Measurements from ENCODE around the gene PSMC3IP.

GRCh38 chr17:42538482-42538881 lies 39.0 kb downstream of the PSMC3IP start:
- TF ChIP-seq CTCF (IDR thresholded peaks at IDR 0.05): no peak
- TF ChIP-seq POLR2A (IDR thresholded peaks at IDR 0.05): no peak

All from body of pancreas (tissue), 4 donors.